GM20000 (cell line): ENCODE data around the gene DIAPH3.

Source experiments
- DNase-seq: peaks from one replicate; pipeline ENCODE4 v3.0.0; 2012; ENCODE audit warnings: low spot score
- CTCF ChIP-seq: IDR thresholded peaks from 2 replicates; pipeline ENCODE4 v1.5.1; 2012; ENCODE audit warnings: mild to moderate bottlenecking, control low read depth; ENCODE audit errors: extremely low read depth, missing control alignments

The DIAPH3 gene

GRCh38 chr13:59861676-59862075 is 302.1 kb downstream of the DIAPH3 start:
- DNase-seq = no peak
- TF ChIP-seq CTCF = no peak

- no peak for TF ChIP-seq CTCF
- no peak for DNase-seq
Observed at GRCh38 chr13:59856281-59856810, 307.4 kb downstream of the DIAPH3 start.

- DNase-seq = no peak
- TF ChIP-seq CTCF = no peak
Observed at GRCh38 chr13:59846845-59847620, 316.7 kb downstream of the DIAPH3 start.

GRCh38 chr13:59843040-59843439 is 320.7 kb downstream of the DIAPH3 start:
- DNase-seq = no peak
- no peak for TF ChIP-seq CTCF

- TF ChIP-seq CTCF = no peak
- DNase-seq = no peak
Observed at GRCh38 chr13:59842507-59842906, 321.2 kb downstream of the DIAPH3 start.

GRCh38 chr13:59839186-59839585 is 324.5 kb downstream of the DIAPH3 start:
- DNase-seq = no peak
- no peak for TF ChIP-seq CTCF

- TF ChIP-seq CTCF = no peak
- no peak for DNase-seq
Observed at GRCh38 chr13:59837101-59837500, 326.6 kb downstream of the DIAPH3 start.
